Natural killer cell (primary cell): ENCODE data around the gene CARD19. TPM values are rescaled to one million over a fixed set of nuclear protein-coding genes. Genes with fewer than 3 reads are reported as not detected.

Source experiments
- ATAC-seq, 3 donors: fragments of 150-1000 bp in 2 of 3; fragments of 200-7000 bp in 1 of 3; cut with Tn5 transposase; 1 replicate in 1 of 3; 2 replicates in 2 of 3; pipeline ENCODE4 v1.10.0; 2021; ENCODE audit warnings: mild to moderate bottlenecking in 2 of 3, moderate library complexity in 2 of 3
- DNase-seq, 2 donors: peaks; one replicate each; pipeline versions ENCODE4 v3.0.0 to v3.0.0-alpha.2; 2013 to 2021; ENCODE audit warnings: mixed read lengths in 1 of 2
- H3K27ac ChIP-seq: one replicate; pipeline ENCODE4 v1.5.1; 2013; ENCODE audit warnings: mild to moderate bottlenecking, low read length
- H3K27me3 ChIP-seq: one replicate; pipeline ENCODE4 v1.6.1; 2013; ENCODE audit warnings: low read length; ENCODE audit not compliant: control insufficient read depth, insufficient read depth
- H3K36me3 ChIP-seq: one replicate; pipeline ENCODE4 v1.6.1; 2013; ENCODE audit warnings: low read length; ENCODE audit not compliant: control insufficient read depth, insufficient read depth
- H3K4me1 ChIP-seq: one replicate; pipeline ENCODE4 v1.6.1; 2013; ENCODE audit warnings: low read length; ENCODE audit not compliant: control insufficient read depth, insufficient read depth
- H3K4me3 ChIP-seq: one replicate; pipeline ENCODE4 v1.5.1; 2013; ENCODE audit warnings: low read length
- H3K9me3 ChIP-seq: one replicate; pipeline ENCODE4 v1.6.1; 2013; ENCODE audit warnings: low read length; ENCODE audit not compliant: control insufficient read depth, insufficient read depth
- H3K27ac Mint-ChIP-seq, 2 donors: one replicate each; pipeline ENCODE4 v1.8.0; 2022; ENCODE audit warnings: mild to moderate bottlenecking in 2 of 2, mixed read lengths in 2 of 2, moderate library complexity in 1 of 2
- H3K27me3 Mint-ChIP-seq, 2 donors: one replicate each; pipeline ENCODE4 v1.8.0; 2022; ENCODE audit warnings: low read depth in 2 of 2, mixed read lengths in 2 of 2
- H3K36me3 Mint-ChIP-seq: one replicate; pipeline ENCODE4 v1.8.0; 2022; ENCODE audit warnings: mixed read lengths
- H3K4me1 Mint-ChIP-seq, 2 donors: one replicate each; pipeline ENCODE4 v1.8.0; 2022; ENCODE audit warnings: mixed read lengths in 2 of 2
- H3K4me3 Mint-ChIP-seq: one replicate; pipeline ENCODE4 v1.8.0; 2022; ENCODE audit warnings: mild to moderate bottlenecking, moderate library complexity, mixed read lengths
- H3K9me3 Mint-ChIP-seq, 2 donors: one replicate each; pipeline ENCODE4 v1.8.0; 2022; ENCODE audit warnings: mixed read lengths in 2 of 2
- WGBS: methylation state at CpG from one replicate; pipeline ENCODE4 v1.1.7; 2013; ENCODE audit warnings: missing lambda C conversion rate; ENCODE audit not compliant: insufficient coverage; 5-methylcytosine and 5-hydroxymethylcytosine counted together
- intact Hi-C: fragments of 100-400 bp; cut with micrococcal nuclease; formaldehyde crosslinking; loops from one replicate; pipeline ENCODE4 v1.14.2; 2022
- total RNA-seq, 4 donors: library from RNA; stranded (reverse); fragments of 120-200 nt in 1 of 4; gene quantifications; one replicate each; pipeline versions ENCODE4 v1.2.3 to v1.2.4, GENCODE V29; 2013 to 2022
- TF ChIP-seq, protein P1 (sequence below): fragments of 200-600 bp; IDR thresholded peaks from one replicate; pipeline ENCODE4 v1.8.0; 2022; ENCODE audit warnings: antibody characterized with exemption

The CARD19 gene
- total RNA-seq, 3 donors from 2014 or later (not counting 1 experiment from before 2014, with no cell fraction given), result 30.7 to 49.1 (median 42.6) TPM

DNA sequence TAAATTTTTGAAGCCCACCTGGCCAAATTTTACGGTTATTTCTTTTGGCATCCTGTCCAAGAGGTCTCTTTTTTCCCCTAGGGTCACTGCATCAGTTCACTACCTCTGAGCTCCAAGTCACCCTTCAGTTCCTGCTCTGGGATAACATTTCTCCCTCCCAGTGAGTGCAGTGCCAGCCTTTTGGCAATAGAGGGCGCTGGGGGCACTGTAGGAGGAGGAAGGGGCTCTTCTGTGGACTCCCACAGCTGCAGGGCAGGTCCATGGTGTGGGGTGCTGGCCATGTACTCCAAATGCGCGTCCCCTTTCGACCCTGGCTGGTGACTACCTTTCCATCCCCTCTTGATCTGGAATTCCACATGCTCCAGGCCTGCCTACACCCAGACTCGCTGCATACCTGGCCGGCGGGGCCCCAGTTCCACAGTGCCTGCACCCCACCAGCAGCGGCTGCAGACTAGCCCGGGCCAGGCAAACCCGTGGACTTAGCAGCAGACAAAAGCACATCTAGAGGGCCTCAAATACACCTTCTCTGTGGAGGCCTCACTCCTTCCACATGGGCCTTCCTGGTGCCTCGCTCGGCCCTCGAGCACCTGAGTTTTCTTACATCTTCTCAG is 58.4 kb downstream of the CARD19 start:
- Histone ChIP-seq H3K9me3 (no peaks in the 10 kb centered on the region), H3K27ac (no peak overlapping the region), H3K36me3 (no peaks in the 10 kb centered on the region), H3K27me3 (no peaks in the 10 kb centered on the region), H3K4me3 (no peak overlapping the region), H3K4me1 (no peaks in the 10 kb centered on the region)
- DNase-seq (peak in 1 of 2 donors; percentile 64), ATAC-seq (peak; percentile 64 to 70 (median 70))
- TF ChIP-seq, protein P1, sequence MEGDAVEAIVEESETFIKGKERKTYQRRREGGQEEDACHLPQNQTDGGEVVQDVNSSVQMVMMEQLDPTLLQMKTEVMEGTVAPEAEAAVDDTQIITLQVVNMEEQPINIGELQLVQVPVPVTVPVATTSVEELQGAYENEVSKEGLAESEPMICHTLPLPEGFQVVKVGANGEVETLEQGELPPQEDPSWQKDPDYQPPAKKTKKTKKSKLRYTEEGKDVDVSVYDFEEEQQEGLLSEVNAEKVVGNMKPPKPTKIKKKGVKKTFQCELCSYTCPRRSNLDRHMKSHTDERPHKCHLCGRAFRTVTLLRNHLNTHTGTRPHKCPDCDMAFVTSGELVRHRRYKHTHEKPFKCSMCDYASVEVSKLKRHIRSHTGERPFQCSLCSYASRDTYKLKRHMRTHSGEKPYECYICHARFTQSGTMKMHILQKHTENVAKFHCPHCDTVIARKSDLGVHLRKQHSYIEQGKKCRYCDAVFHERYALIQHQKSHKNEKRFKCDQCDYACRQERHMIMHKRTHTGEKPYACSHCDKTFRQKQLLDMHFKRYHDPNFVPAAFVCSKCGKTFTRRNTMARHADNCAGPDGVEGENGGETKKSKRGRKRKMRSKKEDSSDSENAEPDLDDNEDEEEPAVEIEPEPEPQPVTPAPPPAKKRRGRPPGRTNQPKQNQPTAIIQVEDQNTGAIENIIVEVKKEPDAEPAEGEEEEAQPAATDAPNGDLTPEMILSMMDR, result peak; percentile 43
- no peak overlapping the region for H3K4me3 Mint-ChIP-seq
- no peaks in the 10 kb centered on the region for H3K9me3 Mint-ChIP-seq
- no peaks in the 10 kb centered on the region for H3K27me3 Mint-ChIP-seq
- no peak overlapping the region for H3K27ac Mint-ChIP-seq
- no peaks in the 10 kb centered on the region for H3K4me1 Mint-ChIP-seq
- intact Hi-C loops, result loop anchor here (10.0 kb wide), 1 partner anchor 410 kb away; no protein-coding TSS in a partner anchor
- 86% methylated on average over 14 of the region's 14 CpGs for WGBS
- no peaks in the 10 kb centered on the region for H3K36me3 Mint-ChIP-seq

DNA sequence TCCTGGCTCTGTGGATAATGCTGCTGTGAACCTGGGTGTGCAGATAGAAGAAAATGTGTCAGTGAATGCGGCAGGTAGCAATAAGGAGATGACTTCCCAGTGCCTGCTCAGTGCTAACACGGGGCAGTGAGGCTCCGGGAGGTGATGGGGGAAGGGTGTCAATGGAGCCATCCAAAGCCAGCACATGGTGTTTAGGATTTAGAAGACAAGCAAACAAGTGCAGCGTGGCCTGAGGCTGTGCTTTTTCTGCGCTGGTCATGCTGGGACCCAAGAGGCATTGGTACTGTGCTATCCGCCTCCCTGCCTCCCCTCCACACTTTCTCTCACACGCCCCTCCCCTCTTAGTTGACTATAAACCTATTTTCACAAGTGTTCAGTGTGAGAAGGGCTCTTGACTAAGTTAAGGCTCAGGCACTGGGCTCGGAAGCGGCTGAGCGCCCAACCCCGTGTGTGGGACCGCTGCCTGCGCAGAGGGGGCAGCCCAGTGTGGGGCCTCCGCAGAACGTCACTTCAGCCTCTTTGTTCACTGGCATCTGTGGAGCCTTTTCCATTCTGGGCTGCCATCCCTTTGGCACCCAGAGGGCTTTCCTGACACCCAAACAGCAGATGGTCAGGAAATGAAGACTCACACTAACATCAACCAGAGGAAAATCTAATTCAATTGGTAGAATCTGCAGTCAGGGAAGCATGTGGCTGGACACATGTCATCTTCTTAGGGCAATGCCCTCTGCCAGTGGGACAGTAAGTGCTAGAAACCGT is 59.9 kb downstream of the CARD19 start:
- no peak for ATAC-seq
- H3K27ac Mint-ChIP-seq, result no peak overlapping the region

DNA sequence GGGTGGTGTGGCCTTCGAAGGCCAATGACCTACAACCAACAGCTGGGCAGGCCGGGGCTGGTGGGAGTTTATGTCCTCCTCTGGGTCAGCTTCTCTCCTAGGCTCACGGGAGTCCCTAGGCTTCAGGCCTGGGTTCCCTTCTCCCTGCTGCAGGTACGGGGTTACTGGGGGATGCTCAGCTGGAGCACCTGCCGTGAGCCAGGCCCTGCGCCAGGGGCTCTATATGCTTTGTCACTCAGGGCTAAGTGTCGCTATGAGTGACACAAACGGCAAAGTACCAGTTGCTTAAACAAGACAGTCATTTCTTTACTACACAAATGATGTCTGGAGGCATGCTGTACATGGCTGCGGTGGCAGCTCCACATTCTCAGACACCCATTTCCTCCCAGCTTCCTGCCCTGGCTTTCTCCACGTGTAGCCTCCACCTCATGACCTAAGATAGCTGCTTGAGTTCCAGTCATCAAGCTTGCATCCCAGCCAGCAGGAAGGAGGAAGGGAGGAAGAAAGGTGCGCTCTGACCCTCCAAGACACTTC is 60.5 kb downstream of the CARD19 start:
- peaks cover 0 to 6% of the 10 kb centered on the region in 2 donors for H3K4me1 Mint-ChIP-seq
- no peaks in the 10 kb centered on the region for H3K27me3 Mint-ChIP-seq
- H3K9me3 Mint-ChIP-seq, result no peaks in the 10 kb centered on the region
- H3K4me3 Mint-ChIP-seq, result no peak overlapping the region
- TF ChIP-seq, protein P1, result no peak
- H3K36me3 Mint-ChIP-seq, result no peaks in the 10 kb centered on the region
- no peaks in the 10 kb centered on the region for H3K9me3 ChIP-seq
- H3K27ac Mint-ChIP-seq, result no peak overlapping the region
- peaks cover 5% of the 10 kb centered on the region for H3K4me1 ChIP-seq
- intact Hi-C loops, result loop anchor here (10.0 kb wide), 1 partner anchor 408 kb away; no protein-coding TSS in a partner anchor
- H3K36me3 ChIP-seq, result no peaks in the 10 kb centered on the region
- WGBS, result 67% methylated on average over 11 of the region's 11 CpGs
- no peak for ATAC-seq
- H3K4me3 ChIP-seq, result no peak overlapping the region
- no peak overlapping the region for H3K27ac ChIP-seq
- DNase-seq, result no peak
- H3K27me3 ChIP-seq, result no peaks in the 10 kb centered on the region

More for the DNA sequence above, 59.9 kb downstream of the CARD19 start:
- 94% methylated on average over 16 of the region's 16 CpGs for WGBS
- Histone ChIP-seq H3K4me1 (peaks cover 5% of the 10 kb centered on the region), H3K4me3 (no peak overlapping the region), H3K36me3 (no peaks in the 10 kb centered on the region), H3K27ac (no peak overlapping the region), H3K27me3 (no peaks in the 10 kb centered on the region), H3K9me3 (no peaks in the 10 kb centered on the region)
- intact Hi-C loops, result loop anchor here (10.0 kb wide), 1 partner anchor 409 kb away; no protein-coding TSS in a partner anchor
- Mint-ChIP-seq H3K27me3 (no peaks in the 10 kb centered on the region), H3K4me1 (peaks cover 0 to 6% of the 10 kb centered on the region in 2 donors), H3K9me3 (no peaks in the 10 kb centered on the region), H3K36me3 (no peaks in the 10 kb centered on the region), H3K4me3 (no peak overlapping the region)
- no peak for DNase-seq
- TF ChIP-seq, protein P1, result no peak
